Endometrium (tissue), 2 donors: ENCODE measurements around the gene ADRA2A.

Source experiments
- FAIRE-seq: peaks from 2 replicates; lab custom pipeline; 2012; peaks lifted over from hg19 to GRCh38; lab: Jason Lieb, UNC
- donor health status: control.
- donor health status: control.

Gene ADRA2A

DNA sequence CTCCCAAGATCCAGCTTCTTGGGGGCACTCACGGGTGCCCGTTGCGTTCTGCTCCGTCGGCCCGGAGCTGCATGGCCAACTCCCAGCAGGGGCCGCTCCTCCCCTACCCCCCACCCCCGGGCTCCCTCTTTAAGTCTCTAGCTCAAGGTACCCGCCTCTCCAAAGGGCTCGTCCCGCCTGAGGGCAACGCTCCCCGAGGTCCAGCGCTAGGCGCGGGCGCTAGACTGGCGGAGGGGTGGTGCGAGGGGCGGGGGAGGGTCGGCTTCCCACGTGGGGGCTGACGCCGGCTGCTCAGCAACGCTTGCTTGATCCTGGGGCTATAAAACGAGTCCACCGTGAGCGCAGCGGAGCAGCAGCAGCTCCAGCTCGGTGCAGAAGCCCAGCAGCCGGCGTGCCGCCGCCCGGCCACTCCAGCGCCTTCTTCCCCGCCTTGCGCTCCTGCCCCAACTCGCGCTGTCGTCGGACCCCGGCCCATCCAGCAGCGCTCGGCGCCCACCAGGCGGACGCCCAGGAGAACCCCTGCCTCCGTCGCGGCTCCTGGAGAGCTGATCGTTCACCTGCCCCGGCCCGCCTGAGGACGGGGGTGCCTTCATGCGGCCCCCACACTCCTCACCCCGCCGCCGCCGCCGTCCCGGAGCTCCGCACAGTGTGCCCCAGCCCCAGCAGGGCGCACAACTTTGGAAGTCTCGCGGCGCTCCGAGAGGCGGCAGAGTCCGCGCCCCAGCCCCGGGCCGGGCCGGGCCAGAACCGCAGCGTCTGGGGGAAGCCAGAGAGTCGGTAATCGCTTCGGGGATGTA is at the start of gene ADRA2A:
Gene ADRA2A (plus strand): TSS at position 348 of the 797 bp plus-strand sequence. CDS start 968 bp downstream, outside the sequence.
- no peak for FAIRE-seq

DNA sequence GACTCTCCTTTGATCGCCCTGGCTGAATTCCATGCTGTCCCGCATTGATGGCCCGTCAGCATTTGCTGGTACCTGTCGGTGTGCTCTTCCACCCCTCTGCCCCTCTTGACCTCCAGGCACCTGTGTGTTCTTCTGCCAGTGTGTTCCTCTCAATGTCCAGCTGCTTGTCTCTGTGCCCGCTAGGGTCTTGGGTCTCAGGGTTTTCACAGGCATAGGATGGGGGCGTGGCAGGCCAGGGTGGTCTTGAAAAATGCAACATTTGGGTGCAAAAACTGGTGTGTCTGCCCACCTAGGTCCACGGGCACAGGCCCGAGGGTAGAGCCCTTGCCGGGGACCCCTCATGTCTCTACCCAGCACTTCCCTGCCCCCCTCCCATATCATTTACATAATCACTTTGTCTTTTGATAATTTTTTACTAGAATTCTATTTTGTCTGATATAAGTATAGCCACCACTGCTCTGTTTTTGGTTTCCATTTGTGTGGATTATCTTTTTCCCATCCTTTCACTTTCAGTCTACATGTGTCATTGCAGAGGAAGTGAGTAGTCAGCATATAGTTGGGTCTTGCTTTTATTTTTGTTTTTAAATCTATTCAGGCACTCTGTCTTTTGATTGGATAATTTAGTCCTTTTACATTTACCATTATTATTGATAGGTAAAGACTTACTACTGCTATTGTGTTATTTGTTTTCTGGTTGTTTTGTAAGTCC is 46.6 kb upstream of the ADRA2A start:
- FAIRE-seq, result no peak

DNA sequence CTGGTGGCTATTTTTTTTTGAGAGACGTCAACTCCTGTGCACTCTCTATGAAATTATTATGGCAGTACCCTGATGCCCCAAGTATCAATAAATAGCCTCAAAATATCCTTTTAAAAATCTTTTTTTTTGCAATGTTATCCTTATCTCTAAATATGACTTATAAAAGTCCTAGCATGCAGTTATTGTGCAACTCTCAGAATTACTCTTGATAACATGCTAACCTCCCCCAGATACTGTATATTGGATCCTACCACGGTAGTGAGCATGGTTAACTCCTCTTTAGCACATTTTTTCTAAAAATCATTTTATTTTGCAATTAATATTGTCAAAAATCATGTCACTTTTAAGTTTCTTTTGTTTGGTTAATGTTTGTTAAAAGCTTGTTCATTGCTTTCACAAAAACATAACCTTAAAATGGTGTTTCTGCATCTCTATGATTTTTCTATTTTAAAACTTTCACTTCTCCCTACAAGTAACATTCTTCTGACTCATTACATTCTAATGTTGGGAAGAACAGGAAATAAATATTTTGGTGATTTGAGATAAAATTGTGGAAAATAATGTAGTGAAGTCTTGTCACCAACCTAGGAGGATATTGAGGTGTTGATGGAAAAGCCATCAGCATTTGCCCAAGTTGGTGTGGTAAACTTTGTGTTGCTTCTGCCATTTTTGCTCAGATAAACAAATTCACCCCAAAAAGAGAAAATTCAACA is 42.1 kb upstream of the ADRA2A start:
- no peak for FAIRE-seq

DNA sequence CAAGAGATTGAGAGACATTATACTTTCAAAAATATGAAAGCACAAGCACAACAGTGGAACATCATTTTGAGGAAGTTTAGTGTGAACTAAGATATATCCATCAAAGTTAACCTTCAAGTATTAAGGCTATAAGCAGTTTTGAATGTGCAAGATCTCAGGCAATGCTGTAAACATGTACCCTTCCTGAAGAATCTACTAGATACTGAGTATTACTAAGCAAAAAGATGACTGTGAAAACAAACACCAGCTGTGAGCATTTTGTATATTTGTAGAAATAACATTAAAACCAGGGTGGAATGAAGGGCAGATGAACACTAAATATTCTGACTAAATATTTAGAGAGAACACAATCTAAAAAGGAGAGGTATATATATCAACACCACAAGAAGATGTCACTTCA is 41.3 kb upstream of the ADRA2A start:
- no peak for FAIRE-seq

DNA sequence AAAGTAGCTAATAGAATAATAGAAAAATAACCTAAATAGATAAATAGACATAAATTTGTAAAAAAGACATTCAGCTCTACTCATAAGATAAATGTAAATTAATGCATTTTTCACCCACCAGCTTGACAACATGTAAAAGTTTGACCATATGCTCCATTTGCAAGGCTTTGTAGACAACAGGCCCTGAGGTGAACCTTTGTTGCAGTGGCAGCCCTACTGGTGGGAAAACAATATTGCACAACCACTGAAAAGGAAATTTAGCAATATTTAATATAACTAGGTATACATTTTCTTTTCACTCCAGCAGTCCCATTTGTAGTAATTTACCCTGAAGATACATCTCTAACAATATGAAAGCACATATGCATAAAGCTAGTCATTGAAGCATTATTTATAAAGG is 39.0 kb upstream of the ADRA2A start:
- no peak for FAIRE-seq

DNA sequence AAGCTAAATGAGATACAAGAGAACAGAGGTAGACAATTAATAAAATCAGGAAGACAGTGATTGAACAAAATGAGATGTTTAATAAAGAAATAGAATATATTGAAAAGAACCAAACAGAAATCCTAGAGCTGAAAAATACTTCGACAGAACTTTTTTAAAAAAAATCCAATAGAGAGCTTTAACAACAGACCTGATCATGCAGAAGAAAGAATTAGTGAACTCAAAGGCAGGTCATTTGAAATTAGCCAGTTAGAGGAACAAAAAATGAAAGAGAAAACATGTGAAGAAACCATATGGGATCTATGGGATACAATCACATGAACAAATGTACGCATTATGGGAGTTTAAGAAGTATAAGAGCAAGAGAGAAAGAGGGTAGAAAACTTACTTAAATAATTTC is 37.3 kb upstream of the ADRA2A start:
- FAIRE-seq, result no peak

DNA sequence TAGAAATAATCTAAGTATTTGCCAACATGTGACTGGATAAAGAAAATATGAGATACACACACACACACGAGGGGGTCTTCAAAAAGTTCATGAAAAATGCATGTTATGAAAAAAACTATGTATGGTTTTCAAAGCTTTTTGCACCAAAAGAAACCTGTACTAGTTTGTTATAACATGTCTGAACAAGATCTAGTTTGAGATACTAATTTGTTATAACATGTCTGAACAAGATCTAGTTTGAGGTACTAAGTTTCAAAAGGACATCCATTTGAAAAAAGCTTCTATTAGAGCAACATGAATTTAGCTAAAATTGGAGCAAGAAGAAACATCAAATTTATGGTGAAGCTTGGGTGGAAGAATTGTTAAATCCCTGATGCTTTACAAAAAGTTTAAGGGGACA is 19.8 kb upstream of the ADRA2A start:
- no peak for FAIRE-seq

DNA sequence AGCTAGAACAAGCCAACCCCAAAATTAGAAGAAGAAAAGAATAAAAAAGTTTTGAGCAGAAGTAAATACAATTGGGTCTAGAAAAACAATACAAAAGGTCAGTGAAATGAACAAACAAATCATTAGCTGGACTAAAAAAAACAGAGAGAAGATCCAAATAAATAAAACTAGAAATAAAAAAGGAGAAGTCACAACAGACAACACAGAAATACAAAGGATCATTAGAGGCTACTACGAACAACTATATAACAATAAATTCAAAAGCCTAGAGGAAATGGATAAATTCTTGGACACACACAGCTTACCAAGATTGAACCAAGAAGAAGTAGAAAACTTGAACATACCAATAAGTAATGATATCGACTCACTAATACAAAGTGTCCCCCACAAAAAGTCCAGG is 13.4 kb upstream of the ADRA2A start:
- FAIRE-seq, result no peak

DNA sequence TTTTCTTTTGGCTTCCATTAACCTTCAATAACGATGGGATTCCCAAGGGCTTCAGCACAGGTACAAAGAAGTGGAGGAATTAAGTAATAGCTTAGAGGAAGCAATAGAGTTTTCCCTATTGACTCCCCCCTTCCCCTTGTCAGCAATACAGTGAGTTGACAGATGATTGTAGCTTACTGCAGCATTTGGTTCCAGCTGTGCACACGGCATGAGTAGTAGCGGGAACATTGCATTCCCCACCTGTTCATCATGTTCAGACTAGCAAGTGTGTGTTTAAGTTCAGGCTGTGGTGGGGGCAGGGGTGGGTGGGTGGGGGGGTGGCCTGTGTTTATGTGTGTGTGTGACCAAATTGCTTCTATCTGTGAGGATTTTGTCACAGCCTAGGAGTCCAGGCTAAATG is 4.6 kb upstream of the ADRA2A start:
- no peak for FAIRE-seq

DNA sequence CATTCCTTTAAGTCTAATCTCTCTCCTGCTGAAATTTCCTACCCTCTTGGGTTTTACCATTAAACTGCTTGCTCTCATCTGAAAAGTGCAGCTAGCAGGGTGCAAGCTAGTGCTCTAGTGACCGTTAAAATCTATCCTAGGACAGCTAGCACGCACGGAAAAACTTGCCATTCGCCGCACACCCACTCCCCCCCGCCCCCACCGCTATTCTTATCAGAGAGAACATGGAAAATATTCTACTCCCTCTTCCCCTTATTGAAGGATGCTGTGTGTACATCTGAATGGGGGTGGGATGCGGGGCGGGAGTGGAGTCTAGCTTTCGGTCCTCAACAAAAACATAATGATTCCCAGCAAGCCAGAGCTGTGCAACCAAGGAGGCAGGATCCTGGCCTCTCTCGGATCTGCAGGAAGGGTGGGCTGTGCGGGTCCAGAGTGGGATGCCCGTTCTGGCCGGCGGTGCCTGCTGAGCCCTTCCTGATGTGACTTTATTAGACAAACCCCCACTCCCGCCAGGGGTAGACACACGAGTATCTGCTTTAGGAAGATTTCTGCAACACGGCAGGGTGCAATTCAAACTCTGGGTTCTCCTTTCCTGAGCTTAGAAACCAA is 1.1 kb upstream of the ADRA2A start:
- no peak for FAIRE-seq

DNA sequence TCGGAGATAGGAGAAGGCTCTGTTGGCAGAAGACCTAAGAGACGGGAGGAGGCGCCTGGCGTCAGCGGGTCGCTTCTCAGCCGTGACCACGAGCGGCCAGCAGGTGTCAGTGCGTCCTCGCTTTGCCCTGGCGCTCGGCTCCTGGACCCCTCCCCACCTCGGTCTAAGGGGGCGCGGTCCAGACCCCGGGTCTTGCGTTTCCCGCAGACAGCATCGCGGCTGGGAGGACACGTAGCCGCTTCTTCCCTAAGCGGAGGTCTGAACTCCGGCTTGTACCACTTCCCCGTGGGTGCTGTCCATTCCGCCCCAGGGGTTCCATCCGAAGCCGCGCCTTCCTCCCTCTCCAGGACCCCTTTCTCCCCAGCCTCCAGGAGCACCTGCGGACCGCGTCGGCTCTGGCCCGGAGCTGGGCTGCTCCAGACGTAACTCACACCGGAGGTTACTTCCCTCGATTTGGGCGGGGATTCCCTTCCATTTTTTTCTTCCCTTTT is 593 bp upstream of the ADRA2A start:
- no peak for FAIRE-seq

DNA sequence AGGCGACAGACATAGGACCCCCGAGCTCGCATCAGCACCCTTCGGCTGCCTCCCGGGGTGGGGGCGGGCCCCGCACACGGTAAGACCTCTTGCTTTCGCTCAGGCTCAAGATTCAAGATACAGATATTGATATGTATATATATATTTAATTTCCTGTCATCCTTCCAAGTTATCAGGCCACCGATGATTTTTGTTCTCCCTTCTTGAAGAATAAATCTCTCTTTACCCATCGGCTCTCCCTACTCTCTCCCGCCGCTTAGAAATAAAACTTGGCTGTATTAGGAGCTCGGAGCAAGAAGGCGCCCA is 603 bp downstream of the ADRA2A start:
- FAIRE-seq, result no peak

DNA sequence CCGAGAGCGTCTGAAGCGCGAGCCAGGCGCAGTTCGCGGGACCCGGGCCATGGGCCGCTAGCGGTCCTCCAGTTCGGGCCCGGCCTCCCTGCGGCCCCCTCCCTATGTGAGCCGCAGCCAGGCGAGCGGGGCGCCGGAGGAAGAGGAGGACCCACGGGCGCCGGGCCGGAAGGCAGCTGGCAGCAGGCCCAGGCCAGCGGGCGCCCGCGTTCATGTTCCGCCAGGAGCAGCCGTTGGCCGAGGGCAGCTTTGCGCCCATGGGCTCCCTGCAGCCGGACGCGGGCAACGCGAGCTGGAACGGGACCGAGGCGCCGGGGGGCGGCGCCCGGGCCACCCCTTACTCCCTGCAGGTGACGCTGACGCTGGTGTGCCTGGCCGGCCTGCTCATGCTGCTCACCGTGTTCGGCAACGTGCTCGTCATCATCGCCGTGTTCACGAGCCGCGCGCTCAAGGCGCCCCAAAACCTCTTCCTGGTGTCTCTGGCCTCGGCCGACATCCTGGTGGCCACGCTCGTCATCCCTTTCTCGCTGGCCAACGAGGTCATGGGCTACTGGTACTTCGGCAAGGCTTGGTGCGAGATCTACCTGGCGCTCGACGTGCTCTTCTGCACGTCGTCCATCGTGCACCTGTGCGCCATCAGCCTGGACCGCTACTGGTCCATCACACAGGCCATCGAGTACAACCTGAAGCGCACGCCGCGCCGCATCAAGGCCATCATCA is 1.1 kb downstream of the ADRA2A start:
- FAIRE-seq, result no peak

DNA sequence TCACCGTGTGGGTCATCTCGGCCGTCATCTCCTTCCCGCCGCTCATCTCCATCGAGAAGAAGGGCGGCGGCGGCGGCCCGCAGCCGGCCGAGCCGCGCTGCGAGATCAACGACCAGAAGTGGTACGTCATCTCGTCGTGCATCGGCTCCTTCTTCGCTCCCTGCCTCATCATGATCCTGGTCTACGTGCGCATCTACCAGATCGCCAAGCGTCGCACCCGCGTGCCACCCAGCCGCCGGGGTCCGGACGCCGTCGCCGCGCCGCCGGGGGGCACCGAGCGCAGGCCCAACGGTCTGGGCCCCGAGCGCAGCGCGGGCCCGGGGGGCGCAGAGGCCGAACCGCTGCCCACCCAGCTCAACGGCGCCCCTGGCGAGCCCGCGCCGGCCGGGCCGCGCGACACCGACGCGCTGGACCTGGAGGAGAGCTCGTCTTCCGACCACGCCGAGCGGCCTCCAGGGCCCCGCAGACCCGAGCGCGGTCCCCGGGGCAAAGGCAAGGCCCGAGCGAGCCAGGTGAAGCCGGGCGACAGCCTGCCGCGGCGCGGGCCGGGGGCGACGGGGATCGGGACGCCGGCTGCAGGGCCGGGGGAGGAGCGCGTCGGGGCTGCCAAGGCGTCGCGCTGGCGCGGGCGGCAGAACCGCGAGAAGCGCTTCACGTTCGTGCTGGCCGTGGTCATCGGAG is 1.8 kb downstream of the ADRA2A start:
- no peak for FAIRE-seq

DNA sequence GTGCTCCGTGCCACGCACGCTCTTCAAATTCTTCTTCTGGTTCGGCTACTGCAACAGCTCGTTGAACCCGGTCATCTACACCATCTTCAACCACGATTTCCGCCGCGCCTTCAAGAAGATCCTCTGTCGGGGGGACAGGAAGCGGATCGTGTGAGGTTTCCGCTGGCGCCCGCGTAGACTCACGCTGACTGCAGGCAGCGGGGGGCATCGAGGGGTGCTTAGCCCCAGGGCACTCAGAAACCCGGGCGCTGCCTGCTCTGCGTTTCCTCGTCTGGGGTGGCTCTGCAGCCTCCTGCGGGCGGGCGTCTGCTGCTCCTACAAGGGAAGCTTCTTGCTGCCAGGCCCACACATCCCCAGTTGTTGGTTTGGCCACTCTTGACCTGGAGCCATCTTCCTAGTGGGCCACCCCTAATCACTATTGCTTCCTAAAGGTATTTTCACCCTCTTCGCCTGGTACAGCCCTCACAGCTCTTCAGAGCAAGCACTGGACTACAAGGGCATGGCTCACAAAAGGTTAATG is 2.5 kb downstream of the ADRA2A start:
- no peak for FAIRE-seq

DNA sequence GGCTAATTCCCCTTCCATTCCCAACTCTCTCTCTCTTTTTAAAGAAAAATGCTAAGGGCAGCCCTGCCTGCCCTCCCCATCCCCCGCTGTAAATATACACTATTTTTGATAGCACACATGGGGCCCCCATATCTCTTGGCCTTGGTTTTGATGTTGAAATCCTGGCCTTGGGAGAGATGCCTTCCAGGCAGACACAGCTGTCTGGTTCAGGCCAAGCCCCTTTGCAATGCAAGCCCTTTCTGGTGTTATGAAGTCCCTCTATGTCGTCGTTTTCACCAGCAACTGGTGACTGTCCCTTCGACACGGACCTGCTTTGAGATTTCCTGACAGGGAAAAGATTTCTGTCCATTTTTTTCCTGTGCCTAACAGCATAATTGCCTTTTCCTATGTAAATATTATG is 3.0 kb downstream of the ADRA2A start:
- FAIRE-seq, result no peak

DNA sequence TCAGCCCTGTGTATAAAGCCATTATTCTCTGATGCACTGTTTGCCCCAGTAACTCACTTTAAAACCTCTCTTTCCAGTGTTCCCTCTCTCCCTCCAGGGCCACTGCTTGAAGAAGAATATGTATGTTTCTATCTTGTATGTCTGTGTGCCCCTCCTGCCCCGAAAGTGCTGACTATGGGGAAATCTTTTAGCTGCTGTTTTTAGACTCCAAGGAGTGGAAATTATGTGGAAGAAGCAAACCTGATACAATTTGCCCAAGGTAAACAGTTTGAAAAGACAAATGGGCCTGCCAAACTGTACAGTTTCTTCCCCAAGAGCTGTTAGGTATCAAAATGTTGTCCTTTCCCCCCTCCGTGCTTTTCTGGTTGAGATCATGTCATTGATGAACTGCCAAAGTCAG is 3.4 kb downstream of the ADRA2A start:
- no peak for FAIRE-seq

DNA sequence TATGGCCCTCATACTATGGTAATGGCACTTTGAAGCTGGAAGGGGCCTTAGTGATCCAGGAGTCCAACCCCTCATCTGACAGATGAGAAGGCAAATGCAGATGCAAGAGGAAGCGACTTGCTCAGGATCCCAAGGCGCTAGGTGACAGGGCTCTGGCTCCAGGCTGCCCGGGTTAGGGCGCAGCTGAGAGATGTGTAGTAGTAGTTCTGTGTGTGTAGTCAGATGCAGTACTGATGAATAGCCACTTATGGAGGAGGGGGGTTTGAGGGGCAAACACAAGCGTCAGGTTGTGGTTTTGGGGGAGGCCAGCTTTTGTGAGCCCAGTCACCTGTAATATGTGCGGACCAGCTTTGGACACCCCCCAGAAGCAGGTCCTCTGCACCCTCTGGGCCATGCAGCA is 4.8 kb downstream of the ADRA2A start:
- no peak for FAIRE-seq

DNA sequence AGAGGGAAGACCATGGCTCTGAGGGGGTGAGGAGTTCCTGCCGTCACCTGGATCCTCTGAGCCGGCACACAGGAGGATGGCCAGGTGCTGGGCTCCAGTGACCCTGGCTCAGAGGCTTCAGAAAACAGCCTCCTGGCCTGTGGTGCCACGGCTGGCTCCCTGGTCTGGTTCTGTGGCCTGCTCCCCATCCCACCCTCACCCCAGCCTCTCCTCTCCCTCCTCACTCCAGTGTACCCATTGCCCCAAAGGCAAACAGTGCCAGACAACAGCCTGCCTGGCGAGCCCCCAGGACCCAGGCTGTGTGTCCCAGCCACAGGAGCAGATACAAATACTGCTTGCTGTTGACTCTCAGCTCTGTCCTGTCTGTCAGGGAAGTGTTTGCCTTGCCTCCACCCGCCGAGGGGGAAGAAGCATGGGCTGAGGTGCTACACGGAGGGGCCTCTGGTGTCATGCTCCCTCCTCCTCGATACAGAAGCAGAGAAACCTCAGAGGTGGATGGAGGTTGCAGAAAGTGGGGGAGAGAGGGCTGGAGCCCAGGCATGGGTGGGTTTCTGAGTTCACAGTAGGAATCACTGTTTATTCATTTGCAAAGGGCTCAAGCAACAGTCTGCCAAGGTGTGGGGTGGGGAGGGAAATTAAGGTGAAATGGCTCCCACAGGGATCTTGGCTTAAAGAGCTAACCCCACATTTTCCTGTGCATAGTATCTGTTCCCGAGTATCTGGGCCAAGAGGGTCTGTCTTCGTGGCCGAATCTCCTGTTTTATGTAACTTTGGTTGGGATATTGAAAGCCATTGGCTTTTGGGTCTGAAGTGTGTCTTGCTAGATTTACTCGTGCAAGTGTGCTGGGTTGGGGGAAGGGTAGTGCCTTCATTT is 5.5 kb downstream of the ADRA2A start:
- no peak for FAIRE-seq
